Uterus (tissue), 4 donors: ENCODE measurements around the gene WDFY2. TPM values are rescaled to one million over a fixed set of nuclear protein-coding genes. Genes with fewer than 3 reads are reported as not detected.

ENCODE experiments used
- DNase-seq, 2 donors: peaks; one replicate each; pipeline ENCODE4 v3.0.0-alpha.2; 2019 to 2020
- H3K27ac ChIP-seq, 2 donors: fragments of 200-600 bp; sonication (generic); 1 replicate in 1 of 2; 2 replicates in 1 of 2; pipeline ENCODE4 v1.5.1; 2016 to 2018
- H3K27me3 ChIP-seq, 2 donors: fragments of 200-600 bp; sonication (generic); one replicate each; pipeline ENCODE4 v1.5.1; 2018 to 2019; ENCODE audit warnings: control low read depth in 1 of 2
- H3K36me3 ChIP-seq, 2 donors: fragments of 200-600 bp; sonication (generic); one replicate each; pipeline ENCODE4 v1.5.1; 2019; ENCODE audit warnings: control low read depth in 1 of 2
- H3K4me1 ChIP-seq, 2 donors: fragments of 200-600 bp; sonication (generic); one replicate each; pipeline ENCODE4 v1.5.1; 2018 to 2019; ENCODE audit warnings: control low read depth in 1 of 2
- H3K4me3 ChIP-seq, 2 donors: fragments of 200-600 bp; sonication (generic); 1 replicate in 1 of 2; 2 replicates in 1 of 2; pipeline ENCODE4 v1.5.1; 2018 to 2019; ENCODE audit warnings: mild to moderate bottlenecking in 1 of 2
- H3K9me3 ChIP-seq, 2 donors: fragments of 200-600 bp; sonication (generic); one replicate each; pipeline ENCODE4 v1.5.1; 2019; ENCODE audit warnings: control low read depth in 1 of 2
- CTCF ChIP-seq, 4 experiments: fragments of 200-600 bp in 2 of 4; fragments of 450-650 bp in 2 of 4; sonication (generic) in 2 of 4; IDR thresholded peaks; one replicate each; pipeline ENCODE4 v1.5.1; 2016 to 2019; ENCODE audit warnings: antibody characterized with exemption in 4 of 4, mild to moderate bottlenecking in 2 of 4, moderate library complexity in 1 of 4
- POLR2A ChIP-seq, 2 donors: fragments of 450-650 bp; IDR thresholded peaks; one replicate each; pipeline ENCODE4 v1.6.1; 2016; ENCODE audit warnings: antibody characterized with exemption in 2 of 2, mild to moderate bottlenecking in 1 of 2, moderate library complexity in 1 of 2
- intact Hi-C: fragments of 100-400 bp; cut with DNase I; formaldehyde crosslinking; loops from one replicate; pipeline ENCODE4 v1.15.1; 2023; ENCODE audit warnings: low total_unique reads
- total RNA-seq, 4 donors: library from RNA; depleted of rRNA in 3 of 4; stranded (reverse); fragments of >200 nt in 3 of 4; gene quantifications; one replicate each; pipeline versions ENCODE4 v1.1.0 to v1.2.4, GENCODE V29; 2014 to 2023
- donor health status: DM: yes; HTN: yes; CAD: no.

WDFY2 gene
- total RNA-seq, 4 donors from 2014 or later: 7.9 to 21.0 (median 9.1) TPM

GRCh38 chr13:51697181-51697580 lies 112.9 kb downstream of the WDFY2 start:
- intact Hi-C loops: no loop called here
- DNase-seq: no peak
- H3K4me1 ChIP-seq: no peaks in the 10 kb centered on the region
- no peaks in the 10 kb centered on the region for H3K36me3 ChIP-seq
- TF ChIP-seq CTCF (IDR thresholded peaks at IDR 0.05) (no peak), POLR2A (IDR thresholded peaks at IDR 0.05) (no peak)
- H3K9me3 ChIP-seq: no peaks in the 10 kb centered on the region
- H3K4me3 ChIP-seq: no peak overlapping the region
- H3K27me3 ChIP-seq: no peaks in the 10 kb centered on the region
- no peak overlapping the region for H3K27ac ChIP-seq

- intact Hi-C loops: no loop called here
- TF ChIP-seq CTCF (IDR thresholded peaks at IDR 0.05) (no peak), POLR2A (IDR thresholded peaks at IDR 0.05) (no peak)
- Histone ChIP-seq H3K36me3 (no peaks in the 10 kb centered on the region), H3K4me1 (no peaks in the 10 kb centered on the region), H3K4me3 (no peak overlapping the region), H3K27ac (no peak overlapping the region), H3K9me3 (no peaks in the 10 kb centered on the region), H3K27me3 (no peaks in the 10 kb centered on the region)
- DNase-seq: no peak
Measured at GRCh38 chr13:51697855-51698254, 113.6 kb downstream of the WDFY2 start.

DNA sequence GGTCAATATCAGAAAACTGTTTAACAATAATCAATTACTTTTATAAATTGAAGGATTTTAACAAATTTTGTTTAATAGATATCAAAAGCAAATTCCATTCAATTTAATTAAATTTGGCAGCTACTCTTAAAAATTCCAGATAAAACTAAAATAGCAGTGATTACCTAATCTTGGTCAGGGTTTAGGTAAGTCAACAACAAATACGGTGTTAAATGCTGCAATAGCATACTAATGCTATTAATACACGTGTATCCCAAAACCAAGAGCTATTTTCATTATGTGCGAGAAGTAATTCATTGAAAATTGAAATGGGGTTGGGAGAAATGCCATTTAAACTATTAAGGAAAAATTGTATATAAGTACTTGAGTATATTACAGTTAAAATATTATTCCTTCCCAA lies 114.1 kb downstream of the WDFY2 start:
- no peaks in the 10 kb centered on the region for H3K27me3 ChIP-seq
- H3K27ac ChIP-seq: no peak overlapping the region
- no peaks in the 10 kb centered on the region for H3K36me3 ChIP-seq
- H3K4me1 ChIP-seq: no peaks in the 10 kb centered on the region
- TF ChIP-seq CTCF (IDR thresholded peaks at IDR 0.05) (no peak), POLR2A (IDR thresholded peaks at IDR 0.05) (no peak)
- H3K9me3 ChIP-seq: no peaks in the 10 kb centered on the region
- DNase-seq: no peak
- no peak overlapping the region for H3K4me3 ChIP-seq
- intact Hi-C loops: no loop called here

- Histone ChIP-seq H3K9me3 (no peaks in the 10 kb centered on the region), H3K27me3 (no peaks in the 10 kb centered on the region), H3K36me3 (no peaks in the 10 kb centered on the region), H3K27ac (no peak overlapping the region), H3K4me3 (no peak overlapping the region), H3K4me1 (no peaks in the 10 kb centered on the region)
- no peak for DNase-seq
- TF ChIP-seq POLR2A (IDR thresholded peaks at IDR 0.05) (no peak), CTCF (IDR thresholded peaks at IDR 0.05) (no peak)
- intact Hi-C loops: no loop called here
Measured at GRCh38 chr13:51704399-51705313, 120.4 kb downstream of the WDFY2 start.

DNA sequence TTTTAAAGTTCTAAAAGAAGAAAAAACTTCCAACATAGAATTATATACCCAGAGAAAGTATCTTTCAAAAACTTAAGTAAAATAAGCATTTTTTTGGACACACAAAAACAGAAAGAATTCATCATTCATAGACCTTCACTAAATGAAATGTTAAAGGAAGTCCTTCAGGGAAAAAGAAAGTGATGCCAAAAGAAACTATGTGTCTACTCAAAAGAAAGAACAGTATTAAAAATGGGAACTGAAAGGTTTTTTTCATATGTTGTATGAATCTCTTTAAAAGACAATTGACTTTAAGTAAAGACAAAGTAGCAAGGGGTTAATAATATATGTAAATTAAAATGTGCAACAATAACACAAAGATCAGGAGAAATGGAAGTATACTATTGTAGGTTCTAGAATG lies 123.2 kb downstream of the WDFY2 start:
- no peaks in the 10 kb centered on the region for H3K27me3 ChIP-seq
- H3K4me1 ChIP-seq: no peaks in the 10 kb centered on the region
- no peak overlapping the region for H3K27ac ChIP-seq
- no peak for TF ChIP-seq POLR2A (IDR thresholded peaks at IDR 0.05)
- TF ChIP-seq CTCF (IDR thresholded peaks at IDR 0.05): no peak
- H3K4me3 ChIP-seq: no peak overlapping the region
- intact Hi-C loops: no loop called here
- no peaks in the 10 kb centered on the region for H3K36me3 ChIP-seq
- no peaks in the 10 kb centered on the region for H3K9me3 ChIP-seq
- DNase-seq: no peak
